ENCODE data around the gene DENND1B.

- TF ChIP-seq, protein P1, sequence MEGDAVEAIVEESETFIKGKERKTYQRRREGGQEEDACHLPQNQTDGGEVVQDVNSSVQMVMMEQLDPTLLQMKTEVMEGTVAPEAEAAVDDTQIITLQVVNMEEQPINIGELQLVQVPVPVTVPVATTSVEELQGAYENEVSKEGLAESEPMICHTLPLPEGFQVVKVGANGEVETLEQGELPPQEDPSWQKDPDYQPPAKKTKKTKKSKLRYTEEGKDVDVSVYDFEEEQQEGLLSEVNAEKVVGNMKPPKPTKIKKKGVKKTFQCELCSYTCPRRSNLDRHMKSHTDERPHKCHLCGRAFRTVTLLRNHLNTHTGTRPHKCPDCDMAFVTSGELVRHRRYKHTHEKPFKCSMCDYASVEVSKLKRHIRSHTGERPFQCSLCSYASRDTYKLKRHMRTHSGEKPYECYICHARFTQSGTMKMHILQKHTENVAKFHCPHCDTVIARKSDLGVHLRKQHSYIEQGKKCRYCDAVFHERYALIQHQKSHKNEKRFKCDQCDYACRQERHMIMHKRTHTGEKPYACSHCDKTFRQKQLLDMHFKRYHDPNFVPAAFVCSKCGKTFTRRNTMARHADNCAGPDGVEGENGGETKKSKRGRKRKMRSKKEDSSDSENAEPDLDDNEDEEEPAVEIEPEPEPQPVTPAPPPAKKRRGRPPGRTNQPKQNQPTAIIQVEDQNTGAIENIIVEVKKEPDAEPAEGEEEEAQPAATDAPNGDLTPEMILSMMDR (IDR thresholded peaks at IDR 0.05 in 4 of 5, conservative IDR thresholded peaks at IDR 0.05 in 1 of 5): no peak
- TF ChIP-seq POLR2A (IDR thresholded peaks at IDR 0.05): no peak
Measured at GRCh38 chr1:197663162-197663953, 111.9 kb downstream of the DENND1B start.
